ENCODE results near the gene NLRP8. TPM values are rescaled to one million over a fixed set of nuclear protein-coding genes. Genes with fewer than 3 reads are reported as not detected.
"Not testable (repeated sequence)": the region's sequence is repeated elsewhere in the genome, so short reads cannot be mapped to it uniquely, and the experiment has no call there.

The NLRP8 gene
- total and polyA plus RNA-seq, 4 donors = not detected

DNA sequence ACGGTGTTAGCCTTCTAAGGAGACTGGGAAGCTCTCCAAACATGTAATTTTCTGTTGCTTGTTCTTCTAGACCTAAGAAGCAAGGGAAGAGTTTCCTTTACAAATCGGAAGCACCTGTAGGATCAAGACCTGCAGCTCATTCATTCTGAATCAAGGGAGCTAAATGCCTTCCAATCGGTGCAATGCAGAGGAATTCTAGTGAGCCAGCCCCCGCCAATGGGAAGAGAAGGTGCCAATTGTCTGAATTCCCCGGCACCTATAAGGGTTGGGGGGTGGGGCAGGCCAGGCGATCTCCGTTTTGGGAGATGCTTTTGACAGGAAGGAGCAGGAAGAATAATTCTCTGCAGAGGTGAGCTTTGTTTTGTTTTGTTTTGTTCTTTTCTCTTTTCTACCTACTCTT, 8.4 kb upstream of the NLRP8 start:
- DNase-seq (ENCODE audit: low spot score) = no peak
- no peaks in the 10 kb centered on the region for H3K36me3 ChIP-seq (ENCODE audit: control insufficient read depth in 4 of 4, insufficient read depth in 3 of 4, low read depth in 1 of 4, low read length in 3 of 4)
- H3K4me3 ChIP-seq (ENCODE audit: low read depth in 1 of 3, low read length in 3 of 3) = no peak overlapping the region
- no peak overlapping the region for H3K27ac ChIP-seq (ENCODE audit: low read depth in 1 of 2, low read length in 2 of 2)
- TF ChIP-seq HNF4G (IDR thresholded peaks at IDR 0.05) (no peak), FOXA2 (IDR thresholded peaks at IDR 0.05) (no peak), SP1 (IDR thresholded peaks at IDR 0.05) (no peak), RAD21 (IDR thresholded peaks at IDR 0.05) (no peak)
- TF ChIP-seq, protein P1, sequence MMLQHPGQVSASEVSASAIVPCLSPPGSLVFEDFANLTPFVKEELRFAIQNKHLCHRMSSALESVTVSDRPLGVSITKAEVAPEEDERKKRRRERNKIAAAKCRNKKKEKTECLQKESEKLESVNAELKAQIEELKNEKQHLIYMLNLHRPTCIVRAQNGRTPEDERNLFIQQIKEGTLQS (IDR thresholded peaks at IDR 0.05) = no peak
- TF ChIP-seq, protein P2, sequence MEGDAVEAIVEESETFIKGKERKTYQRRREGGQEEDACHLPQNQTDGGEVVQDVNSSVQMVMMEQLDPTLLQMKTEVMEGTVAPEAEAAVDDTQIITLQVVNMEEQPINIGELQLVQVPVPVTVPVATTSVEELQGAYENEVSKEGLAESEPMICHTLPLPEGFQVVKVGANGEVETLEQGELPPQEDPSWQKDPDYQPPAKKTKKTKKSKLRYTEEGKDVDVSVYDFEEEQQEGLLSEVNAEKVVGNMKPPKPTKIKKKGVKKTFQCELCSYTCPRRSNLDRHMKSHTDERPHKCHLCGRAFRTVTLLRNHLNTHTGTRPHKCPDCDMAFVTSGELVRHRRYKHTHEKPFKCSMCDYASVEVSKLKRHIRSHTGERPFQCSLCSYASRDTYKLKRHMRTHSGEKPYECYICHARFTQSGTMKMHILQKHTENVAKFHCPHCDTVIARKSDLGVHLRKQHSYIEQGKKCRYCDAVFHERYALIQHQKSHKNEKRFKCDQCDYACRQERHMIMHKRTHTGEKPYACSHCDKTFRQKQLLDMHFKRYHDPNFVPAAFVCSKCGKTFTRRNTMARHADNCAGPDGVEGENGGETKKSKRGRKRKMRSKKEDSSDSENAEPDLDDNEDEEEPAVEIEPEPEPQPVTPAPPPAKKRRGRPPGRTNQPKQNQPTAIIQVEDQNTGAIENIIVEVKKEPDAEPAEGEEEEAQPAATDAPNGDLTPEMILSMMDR (IDR thresholded peaks at IDR 0.05; ENCODE audit: low read depth, low read length, missing input control) = no peak
- TF ChIP-seq, protein P3, sequence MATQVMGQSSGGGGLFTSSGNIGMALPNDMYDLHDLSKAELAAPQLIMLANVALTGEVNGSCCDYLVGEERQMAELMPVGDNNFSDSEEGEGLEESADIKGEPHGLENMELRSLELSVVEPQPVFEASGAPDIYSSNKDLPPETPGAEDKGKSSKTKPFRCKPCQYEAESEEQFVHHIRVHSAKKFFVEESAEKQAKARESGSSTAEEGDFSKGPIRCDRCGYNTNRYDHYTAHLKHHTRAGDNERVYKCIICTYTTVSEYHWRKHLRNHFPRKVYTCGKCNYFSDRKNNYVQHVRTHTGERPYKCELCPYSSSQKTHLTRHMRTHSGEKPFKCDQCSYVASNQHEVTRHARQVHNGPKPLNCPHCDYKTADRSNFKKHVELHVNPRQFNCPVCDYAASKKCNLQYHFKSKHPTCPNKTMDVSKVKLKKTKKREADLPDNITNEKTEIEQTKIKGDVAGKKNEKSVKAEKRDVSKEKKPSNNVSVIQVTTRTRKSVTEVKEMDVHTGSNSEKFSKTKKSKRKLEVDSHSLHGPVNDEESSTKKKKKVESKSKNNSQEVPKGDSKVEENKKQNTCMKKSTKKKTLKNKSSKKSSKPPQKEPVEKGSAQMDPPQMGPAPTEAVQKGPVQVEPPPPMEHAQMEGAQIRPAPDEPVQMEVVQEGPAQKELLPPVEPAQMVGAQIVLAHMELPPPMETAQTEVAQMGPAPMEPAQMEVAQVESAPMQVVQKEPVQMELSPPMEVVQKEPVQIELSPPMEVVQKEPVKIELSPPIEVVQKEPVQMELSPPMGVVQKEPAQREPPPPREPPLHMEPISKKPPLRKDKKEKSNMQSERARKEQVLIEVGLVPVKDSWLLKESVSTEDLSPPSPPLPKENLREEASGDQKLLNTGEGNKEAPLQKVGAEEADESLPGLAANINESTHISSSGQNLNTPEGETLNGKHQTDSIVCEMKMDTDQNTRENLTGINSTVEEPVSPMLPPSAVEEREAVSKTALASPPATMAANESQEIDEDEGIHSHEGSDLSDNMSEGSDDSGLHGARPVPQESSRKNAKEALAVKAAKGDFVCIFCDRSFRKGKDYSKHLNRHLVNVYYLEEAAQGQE (IDR thresholded peaks at IDR 0.05) = no peak
- no peaks in the 10 kb centered on the region for H3K4me1 ChIP-seq (ENCODE audit: control insufficient read depth in 4 of 4, insufficient read depth in 4 of 4, low read length in 3 of 4)
- H3K27me3 ChIP-seq (ENCODE audit: control insufficient read depth in 4 of 4, insufficient read depth in 4 of 4, low read length in 3 of 4) = peaks cover 0 to 2% (median 0%) of the 10 kb centered on the region in 4 donors
- H3K9ac ChIP-seq (ENCODE audit: low read depth in 1 of 2, low read length in 2 of 2) = no peak overlapping the region
- WGBS = 60% methylated on average over 7 of the region's 7 CpGs
- H3K9me3 ChIP-seq (ENCODE audit: control insufficient read depth in 4 of 4, low read length in 3 of 4) = peaks cover 2 to 7% (median 6%) of the 10 kb centered on the region in 4 donors

DNA sequence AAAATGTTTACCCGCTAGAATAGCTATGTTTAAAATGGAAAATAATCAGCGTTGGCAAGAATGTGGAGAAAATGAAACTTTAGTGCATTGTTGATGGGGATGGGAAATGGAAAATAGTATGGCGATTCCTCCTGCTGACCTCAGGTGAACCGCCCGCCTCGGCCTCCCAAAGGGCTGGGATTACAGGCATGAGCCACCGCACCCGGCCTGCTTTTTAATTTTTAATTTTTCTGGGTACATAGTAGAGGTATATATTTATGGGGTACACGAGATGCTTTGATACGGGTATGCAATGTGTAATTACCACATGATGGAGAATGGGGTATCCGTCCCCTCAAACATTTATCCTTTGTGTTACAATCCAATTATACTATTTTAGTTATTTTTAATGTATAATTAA, 7.3 kb upstream of the NLRP8 start:
- Histone ChIP-seq H3K27me3 (ENCODE audit: control insufficient read depth in 4 of 4, insufficient read depth in 4 of 4, low read length in 3 of 4) (peaks cover 0 to 2% (median 0%) of the 10 kb centered on the region in 4 donors), H3K4me1 (ENCODE audit: control insufficient read depth in 4 of 4, insufficient read depth in 4 of 4, low read length in 3 of 4) (no peaks in the 10 kb centered on the region), H3K9ac (ENCODE audit: low read depth in 1 of 2, low read length in 2 of 2) (no peak overlapping the region), H3K4me3 (ENCODE audit: low read depth in 1 of 3, low read length in 3 of 3) (no peak overlapping the region), H3K36me3 (ENCODE audit: control insufficient read depth in 4 of 4, insufficient read depth in 3 of 4, low read depth in 1 of 4, low read length in 3 of 4) (no peaks in the 10 kb centered on the region), H3K9me3 (ENCODE audit: control insufficient read depth in 4 of 4, low read length in 3 of 4) (peaks cover 2 to 5% (median 3%) of the 10 kb centered on the region in 4 donors), H3K27ac (ENCODE audit: low read depth in 1 of 2, low read length in 2 of 2) (no peak overlapping the region)
- DNase-seq (ENCODE audit: low spot score) = no peak
- WGBS = 84% methylated on average over 11 of the region's 11 CpGs
- TF ChIP-seq YY1 (IDR thresholded peaks at IDR 0.05) (no peak), HNF4A (conservative IDR thresholded peaks at IDR 0.05) (no peak), HNF4G (IDR thresholded peaks at IDR 0.05) (no peak), RAD21 (IDR thresholded peaks at IDR 0.05) (no peak), EGR1 (IDR thresholded peaks at IDR 0.05; ENCODE audit: low read depth in 2 of 2) (no peak), JUND (IDR thresholded peaks at IDR 0.05) (no peak)
- TF ChIP-seq, protein P4, sequence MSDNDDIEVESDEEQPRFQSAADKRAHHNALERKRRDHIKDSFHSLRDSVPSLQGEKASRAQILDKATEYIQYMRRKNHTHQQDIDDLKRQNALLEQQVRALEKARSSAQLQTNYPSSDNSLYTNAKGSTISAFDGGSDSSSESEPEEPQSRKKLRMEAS (IDR thresholded peaks at IDR 0.05) = no peak
- TF ChIP-seq, protein P2 (IDR thresholded peaks at IDR 0.05; ENCODE audit: low read depth, low read length, missing input control) = no peak
- TF ChIP-seq, protein P3 (IDR thresholded peaks at IDR 0.05) = no peak

DNA sequence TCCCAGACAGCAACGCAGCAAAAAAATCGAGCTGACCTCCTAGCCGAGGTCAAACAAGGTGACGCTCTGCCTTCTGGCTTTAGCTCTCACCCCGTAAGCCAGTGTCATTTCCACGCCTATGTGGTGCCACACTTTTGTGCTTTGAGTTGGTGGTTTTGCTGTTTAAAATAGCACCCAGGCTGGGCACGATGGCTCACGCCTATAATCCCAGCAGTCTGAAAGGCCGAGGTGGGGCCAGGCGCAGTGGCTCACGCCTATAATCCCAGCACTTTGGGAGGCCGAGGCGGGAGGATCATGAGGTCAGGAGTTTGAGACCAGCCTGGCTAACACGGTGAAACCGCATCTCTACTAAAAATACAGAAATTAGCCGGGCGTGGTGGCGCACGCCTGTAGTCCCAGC, 2.9 kb downstream of the NLRP8 start:
- not testable (repeated sequence) for H3K27ac ChIP-seq (ENCODE audit: low read depth in 1 of 2, low read length in 2 of 2); H3K9ac ChIP-seq (ENCODE audit: low read depth in 1 of 2, low read length in 2 of 2); H3K4me3 ChIP-seq (ENCODE audit: low read depth in 1 of 3, low read length in 3 of 3); DNase-seq (ENCODE audit: low spot score); H3K36me3 ChIP-seq (ENCODE audit: control insufficient read depth in 4 of 4, insufficient read depth in 3 of 4, low read depth in 1 of 4, low read length in 3 of 4); H3K4me1 ChIP-seq (ENCODE audit: control insufficient read depth in 4 of 4, insufficient read depth in 4 of 4, low read length in 3 of 4); H3K27me3 ChIP-seq (ENCODE audit: control insufficient read depth in 4 of 4, insufficient read depth in 4 of 4, low read length in 3 of 4)
- 88% methylated on average over 19 of the region's 19 CpGs for WGBS
- H3K9me3 ChIP-seq (ENCODE audit: control insufficient read depth in 4 of 4, low read length in 3 of 4) = peaks cover 0 to 14% (median 5%) of the 10 kb centered on the region in 4 donors
